ENCODE results near the gene DUSP28.

DNA sequence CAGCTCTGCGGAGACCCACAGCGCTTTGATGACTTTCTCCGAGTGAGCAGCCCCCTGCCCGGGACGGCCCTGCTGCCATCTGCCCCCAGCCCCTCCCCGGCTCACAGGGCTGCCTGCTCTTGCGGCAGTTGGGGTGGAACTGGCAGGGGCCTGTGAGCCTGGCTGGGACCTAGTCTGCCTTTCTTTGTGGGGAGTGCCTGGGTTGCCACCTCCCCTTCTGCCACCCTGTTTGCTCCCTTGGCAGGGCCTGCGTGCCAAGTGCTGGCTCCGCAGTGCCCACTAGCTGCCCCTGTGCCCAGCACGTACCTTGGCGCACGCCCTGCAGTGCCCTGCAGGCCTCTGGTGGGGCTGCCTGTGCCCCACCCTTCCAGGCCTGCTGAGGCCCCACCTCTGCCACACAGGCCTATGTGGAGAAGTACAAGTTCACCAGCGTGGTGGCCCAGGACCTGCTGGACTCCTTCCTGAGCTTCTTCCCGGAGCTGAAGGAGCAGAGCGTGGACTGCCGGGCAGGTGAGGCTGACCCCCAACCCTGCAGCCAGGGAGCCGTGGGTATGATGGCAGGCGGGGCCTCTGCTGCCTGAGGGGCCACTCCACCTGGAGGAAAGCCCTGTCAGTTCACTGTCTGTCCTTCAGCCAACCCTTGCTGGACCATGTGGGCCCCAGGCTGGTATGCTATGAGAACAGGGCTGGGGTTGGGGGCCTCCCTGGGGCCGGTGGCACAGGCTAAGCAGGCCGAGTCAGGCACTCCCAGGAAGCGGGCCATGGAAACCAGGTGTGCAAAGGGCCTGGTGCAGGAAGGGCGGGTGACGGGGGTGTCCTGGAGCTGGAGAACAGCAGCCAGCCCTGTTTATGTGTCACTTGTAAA lies 15.2 kb downstream of the DUSP28 start:
- TF ChIP-seq, protein P1, sequence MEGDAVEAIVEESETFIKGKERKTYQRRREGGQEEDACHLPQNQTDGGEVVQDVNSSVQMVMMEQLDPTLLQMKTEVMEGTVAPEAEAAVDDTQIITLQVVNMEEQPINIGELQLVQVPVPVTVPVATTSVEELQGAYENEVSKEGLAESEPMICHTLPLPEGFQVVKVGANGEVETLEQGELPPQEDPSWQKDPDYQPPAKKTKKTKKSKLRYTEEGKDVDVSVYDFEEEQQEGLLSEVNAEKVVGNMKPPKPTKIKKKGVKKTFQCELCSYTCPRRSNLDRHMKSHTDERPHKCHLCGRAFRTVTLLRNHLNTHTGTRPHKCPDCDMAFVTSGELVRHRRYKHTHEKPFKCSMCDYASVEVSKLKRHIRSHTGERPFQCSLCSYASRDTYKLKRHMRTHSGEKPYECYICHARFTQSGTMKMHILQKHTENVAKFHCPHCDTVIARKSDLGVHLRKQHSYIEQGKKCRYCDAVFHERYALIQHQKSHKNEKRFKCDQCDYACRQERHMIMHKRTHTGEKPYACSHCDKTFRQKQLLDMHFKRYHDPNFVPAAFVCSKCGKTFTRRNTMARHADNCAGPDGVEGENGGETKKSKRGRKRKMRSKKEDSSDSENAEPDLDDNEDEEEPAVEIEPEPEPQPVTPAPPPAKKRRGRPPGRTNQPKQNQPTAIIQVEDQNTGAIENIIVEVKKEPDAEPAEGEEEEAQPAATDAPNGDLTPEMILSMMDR (IDR thresholded peaks at IDR 0.05), result no peak
- TF ChIP-seq POLR2A (IDR thresholded peaks at IDR 0.05), result no peak
